GM20431 (cell line): Measurements from ENCODE around the gene NLRC3.

Experiments
- in situ Hi-C: fragments of 300-500 bp; cut with MseI, MboI; formaldehyde crosslinking; loops from one replicate; pipeline ENCODE4 v1.15.0; 2020; ENCODE audit warnings: low sequenced_read_pairs; ENCODE audit not compliant: unreplicated experiment

NLRC3 gene

GRCh38 chr16:3580686-3581085 lies 3.5 kb upstream of the NLRC3 start:
- in situ Hi-C loops, result no loop called here

GRCh38 chr16:3580251-3580651 lies 3.0 kb upstream of the NLRC3 start:
- in situ Hi-C loops, result no loop called here

DNA sequence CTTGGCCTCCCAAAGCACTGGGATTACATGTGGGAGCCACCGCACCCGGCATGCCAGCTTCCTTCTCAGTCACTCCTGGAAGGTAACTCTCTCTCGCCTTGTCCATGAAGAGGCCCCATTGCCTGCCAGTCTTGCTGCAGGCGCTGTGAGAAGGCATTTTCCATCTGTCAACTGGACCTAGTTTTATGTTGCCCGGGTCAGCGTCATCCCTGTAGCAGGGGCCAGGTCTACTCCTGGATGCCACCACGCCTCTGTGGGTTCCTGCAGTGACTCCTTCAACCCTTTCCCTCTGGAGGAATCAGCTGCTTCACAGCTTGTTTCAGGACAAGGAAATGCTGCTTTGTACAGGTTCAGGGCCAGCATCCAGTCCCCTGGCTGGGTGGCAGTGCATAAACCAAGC lies 2.6 kb upstream of the NLRC3 start:
- in situ Hi-C loops, result no loop called here

DNA sequence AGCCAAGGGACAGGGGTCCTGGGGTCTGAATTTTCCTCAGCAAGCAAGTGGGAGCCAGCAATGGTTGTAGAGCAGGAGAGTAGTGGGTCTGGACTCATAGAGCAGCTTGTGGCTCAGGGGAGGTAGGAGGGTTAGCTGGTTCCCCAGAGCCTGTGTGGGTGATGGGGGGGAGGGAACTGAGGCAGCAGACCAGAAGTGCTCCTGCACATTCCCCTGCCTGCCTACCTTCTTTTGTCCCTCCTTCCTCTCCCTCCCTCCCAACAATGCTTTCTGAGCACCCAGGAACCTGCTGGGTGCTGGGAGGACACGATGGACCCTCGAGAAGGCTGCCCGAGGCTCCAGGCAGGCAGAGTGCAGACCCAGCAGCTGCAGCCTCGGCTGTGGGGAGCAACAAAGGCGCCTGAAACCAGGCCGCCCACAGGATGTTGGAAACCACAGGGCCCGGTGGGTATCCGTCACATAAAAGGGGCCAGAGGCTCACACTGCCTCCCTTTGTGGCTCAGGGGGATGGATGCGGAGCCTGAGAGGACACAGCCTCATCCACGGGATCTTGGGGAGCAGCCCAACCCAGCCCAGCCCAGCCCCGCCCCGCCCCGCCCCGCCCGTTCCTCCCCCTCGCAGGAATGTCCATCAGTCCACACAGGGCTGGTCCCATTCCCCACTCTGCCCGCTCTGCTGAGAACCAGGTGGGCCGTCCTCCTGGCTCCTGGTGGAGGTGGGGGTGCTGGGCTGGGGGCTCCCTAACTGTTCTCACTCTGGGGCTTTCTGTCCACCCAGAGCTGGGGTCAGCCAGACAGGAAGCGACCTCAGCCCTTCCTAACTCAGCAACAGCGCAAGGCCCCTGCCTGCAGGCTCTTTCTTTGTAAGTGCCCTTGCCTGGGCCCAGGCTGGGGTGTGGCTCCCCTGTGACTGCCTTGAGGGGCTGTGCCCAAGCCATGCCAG lies 1.7 kb upstream of the NLRC3 start:
- in situ Hi-C loops, result no loop called here

GRCh38 chr16:3578121-3578520 lies 918 bp upstream of the NLRC3 start:
- in situ Hi-C loops, result no loop called here

DNA sequence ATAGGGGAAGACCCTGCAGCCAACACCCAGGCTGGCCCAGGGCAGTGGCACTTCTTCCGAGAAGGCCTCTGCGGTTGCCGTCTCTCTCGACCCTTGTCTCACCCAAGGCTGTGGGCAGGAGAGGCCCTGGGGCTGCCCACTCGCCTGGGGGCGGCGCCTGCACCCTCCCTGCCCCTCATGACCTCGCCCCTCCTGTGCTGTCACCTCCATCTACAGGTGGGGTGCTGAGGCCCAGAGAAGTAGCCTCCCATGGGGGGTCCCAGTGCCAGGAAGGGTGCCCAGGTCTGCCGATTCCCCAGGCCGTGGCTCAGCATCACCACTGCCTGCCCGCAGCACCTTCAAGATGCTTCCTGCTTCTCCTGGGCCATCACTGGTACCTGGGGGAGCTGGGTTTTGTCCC lies 992 bp downstream of the NLRC3 start:
- in situ Hi-C loops, result no loop called here

DNA sequence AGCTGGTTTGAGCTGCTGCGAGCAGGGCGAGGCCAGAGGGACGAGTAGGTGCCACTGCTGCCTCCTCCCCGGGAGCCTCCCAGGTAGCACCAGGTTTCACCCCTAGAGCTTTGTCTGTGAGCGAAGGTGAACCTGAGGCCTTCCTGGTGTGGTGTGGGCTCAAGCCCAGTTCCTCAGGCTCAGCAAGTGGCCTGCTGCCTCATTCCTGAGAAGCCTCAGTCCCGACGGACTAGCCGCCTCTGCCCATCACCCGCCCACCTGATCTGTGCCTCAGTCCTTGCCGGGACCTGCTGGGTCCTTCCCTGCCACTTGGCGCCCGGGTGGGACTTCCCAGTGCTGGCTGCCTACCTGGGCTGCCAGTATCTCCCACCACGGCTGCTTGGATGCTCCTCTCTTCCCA lies 1.7 kb downstream of the NLRC3 start:
- in situ Hi-C loops, result no loop called here

DNA sequence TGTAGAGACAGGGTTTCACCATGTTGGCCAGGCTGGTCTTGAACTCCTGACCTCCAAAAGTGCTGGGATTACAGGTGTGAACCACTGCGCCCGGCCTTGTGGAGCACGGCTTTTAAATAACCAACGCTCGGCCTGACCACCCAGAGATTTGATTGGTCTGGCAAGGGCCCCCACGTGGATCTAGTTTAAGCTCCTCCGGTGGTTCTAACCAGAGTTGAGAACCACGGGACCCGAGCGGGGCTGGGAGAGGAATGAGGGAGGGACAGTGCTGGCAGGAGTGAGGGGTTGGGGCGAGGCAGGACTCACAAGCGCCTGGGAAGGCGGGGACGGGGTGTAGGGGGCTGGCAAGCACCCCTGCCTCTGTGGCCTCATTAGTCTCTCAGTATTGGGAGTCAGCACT lies 3.0 kb downstream of the NLRC3 start:
- in situ Hi-C loops, result no loop called here

DNA sequence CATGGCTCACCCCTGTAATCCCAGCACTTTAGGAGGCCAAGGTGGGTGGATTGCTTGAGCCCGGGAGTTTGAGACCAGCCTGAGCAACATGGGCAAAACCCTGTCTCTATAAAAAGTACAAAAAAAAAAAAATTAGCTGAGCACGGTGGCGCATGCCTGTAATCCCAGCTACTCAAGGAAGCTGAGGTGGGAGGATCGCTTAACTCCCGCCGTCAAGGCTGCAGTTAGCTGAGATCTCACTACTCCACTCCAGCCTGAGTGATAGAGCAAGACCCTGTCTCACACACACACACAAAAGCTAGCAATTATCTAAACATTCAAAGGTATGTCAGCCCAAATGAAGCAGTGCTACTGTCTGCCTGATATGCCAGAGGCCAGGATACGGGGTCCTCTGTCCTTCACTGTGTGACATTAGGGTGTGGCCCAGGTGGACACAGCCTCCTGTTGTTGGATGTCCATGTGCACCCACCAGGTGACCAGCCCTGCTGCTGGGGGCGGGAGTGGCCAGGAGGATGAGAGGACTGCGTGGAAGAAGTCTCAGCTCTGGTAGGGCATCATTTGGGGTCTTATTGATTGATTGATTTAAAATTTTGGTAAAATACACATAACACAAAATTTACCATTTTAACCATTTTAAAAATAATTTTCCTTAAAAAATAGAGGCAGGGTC lies 3.9 kb downstream of the NLRC3 start:
- in situ Hi-C loops, result no loop called here

DNA sequence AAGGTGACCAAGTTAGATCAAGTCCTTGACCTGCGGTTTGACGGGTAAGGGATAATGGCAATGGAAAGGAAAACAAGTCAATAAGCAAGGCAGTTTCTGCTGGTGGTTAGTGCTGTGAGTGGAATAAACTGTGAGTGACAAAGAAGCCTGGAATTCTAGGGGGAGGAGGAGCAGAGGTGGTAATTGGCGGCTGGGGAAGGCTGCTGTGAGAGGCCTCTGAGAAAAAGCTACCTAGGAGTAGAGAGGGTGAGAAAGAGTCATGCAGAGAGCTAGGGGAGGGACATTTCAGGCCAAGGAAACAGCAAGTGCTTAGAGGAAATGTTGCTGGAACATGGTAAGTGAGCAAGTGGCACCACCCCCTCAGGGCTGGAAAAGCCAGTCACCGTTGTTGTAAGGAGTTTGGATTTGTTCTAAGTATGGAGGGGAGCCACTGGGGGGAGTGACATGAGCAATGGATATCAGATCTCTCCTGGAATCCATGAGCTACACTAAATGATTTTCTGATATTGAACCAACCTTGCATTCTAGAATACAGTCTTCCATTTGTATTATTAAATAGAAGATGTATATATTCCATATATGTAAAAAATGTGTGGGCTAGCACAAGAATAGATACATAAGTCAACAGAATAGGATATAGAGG lies 6.7 kb downstream of the NLRC3 start:
- in situ Hi-C loops, result no loop called here

DNA sequence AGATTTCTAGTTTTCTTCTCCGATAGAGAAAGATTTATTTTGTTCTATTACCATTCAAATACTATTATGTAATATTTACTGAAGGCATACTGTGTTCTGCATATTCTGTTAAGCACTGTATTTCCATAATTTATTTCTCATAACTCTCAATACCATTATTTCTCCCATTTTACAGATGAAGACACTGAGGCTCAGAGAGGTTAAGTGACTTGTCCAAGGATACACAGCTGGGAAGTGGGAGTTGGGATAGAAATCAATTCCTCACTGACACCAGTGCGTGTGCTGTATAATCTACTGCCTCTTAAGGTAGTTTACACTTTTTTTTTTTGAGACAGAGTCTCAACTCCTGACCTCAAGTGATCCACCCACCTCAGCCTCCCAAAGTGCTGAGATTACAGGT lies 7.4 kb downstream of the NLRC3 start:
- in situ Hi-C loops, result no loop called here

DNA sequence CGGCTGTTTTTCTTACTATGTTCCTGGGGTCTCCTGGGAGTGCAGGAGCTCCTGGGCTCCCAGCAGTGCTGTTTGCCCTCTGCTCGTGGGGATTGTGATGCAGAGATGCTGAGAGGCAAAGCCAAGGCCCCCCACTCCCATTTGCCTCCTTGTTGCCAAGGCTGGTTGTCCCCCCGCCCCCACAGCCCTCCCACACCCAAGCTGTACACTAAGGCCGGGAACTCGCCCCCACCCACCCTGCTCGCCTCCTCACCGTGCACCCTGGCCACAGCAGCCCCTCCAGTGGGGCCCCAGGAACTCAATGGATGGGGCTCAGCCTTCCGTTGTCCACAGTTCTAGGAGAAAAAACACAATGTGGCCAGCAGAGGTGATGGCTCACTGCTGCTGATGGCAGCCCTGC lies 10.2 kb downstream of the NLRC3 start:
- in situ Hi-C loops, result no loop called here

DNA sequence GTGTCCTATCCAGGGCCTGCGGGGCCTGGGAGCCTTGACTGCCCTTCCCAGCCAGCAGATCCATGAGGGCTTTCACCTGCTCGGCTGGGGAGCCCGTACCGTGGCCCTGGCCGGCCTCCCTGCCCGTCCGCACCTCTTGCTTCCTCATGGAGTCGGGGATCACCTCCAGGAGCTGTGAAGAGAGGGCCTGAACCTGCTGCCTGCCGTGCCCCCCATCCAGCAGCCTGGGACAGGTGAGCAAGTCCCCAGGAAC lies 12.4 kb downstream of the NLRC3 start:
- in situ Hi-C loops, result no loop called here

- in situ Hi-C loops, result no loop called here
Measured at GRCh38 chr16:3564130-3564888, 12.9 kb downstream of the NLRC3 start.

DNA sequence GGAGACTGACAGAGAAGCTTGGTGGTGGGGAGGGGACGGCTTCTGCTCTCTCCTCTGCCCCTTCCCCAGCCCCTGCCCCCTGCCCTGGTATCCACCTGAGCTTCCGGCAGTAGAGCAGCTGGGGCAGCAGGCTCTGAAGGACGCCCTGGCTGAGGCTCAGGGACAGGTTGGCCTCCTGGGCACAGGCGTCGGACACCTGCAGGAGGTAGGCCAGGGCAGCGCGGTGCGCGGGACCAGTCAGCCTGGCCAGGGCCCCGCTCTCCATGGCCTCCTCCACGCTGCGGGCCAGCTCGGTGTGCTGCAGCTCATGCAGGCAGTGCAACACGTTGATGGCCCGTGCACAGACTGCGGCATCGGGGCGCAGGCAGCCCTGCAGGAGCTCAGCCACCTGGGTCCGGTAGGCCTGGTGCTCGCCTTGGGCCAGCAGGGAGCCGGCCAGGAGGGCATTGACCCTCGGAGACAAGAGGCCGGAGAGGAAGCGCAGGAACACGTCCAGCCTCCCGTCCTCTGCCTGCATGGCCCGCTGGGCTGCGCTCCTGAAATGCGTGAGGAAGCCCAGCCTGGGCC lies 14.2 kb downstream of the NLRC3 start:
- in situ Hi-C loops, result no loop called here

- in situ Hi-C loops, result no loop called here
Measured at GRCh38 chr16:3561626-3562025, 15.6 kb downstream of the NLRC3 start.

DNA sequence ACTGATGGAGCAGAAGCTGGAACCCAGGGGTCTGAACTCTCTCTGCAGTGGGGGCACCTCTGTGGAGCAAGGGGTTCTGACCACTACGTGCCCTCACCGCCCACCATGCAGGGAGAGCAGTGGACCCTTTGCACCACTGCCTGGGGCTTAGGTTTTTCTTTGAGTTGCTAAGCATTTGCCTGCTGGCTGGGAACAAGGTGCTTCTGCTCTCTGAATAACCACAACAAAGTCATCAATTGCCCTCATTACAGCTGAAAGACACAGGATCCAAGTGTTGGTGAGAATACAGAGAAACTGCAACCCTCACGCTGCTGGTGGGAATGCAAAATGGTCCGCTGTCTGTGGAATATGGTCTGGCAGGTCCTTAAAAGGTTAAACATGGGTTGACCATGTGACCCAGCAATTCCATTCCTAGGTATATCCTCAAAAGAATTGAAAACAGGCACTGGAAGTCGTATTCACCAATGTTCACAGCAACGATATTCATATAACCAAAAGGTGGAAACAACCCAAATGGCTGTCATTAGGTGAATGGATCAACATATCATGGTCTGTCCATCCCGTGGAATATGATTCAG lies 22.8 kb downstream of the NLRC3 start:
- in situ Hi-C loops, result no loop called here

DNA sequence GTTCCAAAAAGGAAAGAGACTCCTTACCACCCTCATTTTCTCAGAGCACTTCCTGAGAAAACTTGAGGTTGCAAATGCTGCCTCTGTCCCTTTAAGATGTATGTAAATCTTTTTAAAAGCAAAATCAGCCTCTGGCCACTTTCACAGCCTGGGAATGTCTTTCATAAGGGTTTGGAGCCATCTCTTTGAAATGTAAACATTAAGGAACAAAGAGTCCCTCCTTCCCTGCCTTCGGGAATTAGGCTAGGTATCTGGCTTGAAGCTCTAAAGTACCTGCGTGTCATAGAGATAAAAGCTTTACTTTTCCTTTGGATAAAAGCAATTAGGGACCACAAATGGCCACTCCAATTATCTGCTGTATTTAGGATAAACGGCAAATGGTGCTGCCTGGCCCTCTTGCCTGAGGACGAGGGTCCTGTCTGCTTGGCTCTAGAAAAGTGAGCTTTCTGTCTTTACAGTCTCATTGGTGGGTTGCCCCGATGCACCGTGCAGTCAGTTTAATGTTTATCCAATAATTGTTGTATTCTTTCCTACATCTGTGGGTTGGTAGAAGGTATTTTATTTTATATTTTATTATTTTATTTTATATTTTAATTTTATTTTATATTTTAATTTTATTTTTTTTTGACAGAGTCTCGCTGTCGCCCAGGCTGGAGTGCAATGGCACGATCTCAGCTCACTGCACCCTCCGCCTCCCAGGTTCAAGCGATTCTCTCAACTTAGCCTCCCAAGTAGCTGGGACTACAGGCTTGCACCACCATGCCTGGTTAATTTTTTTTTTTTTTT lies 23.9 kb downstream of the NLRC3 start:
- in situ Hi-C loops, result no loop called here
